WTC11 (cell line): ENCODE results near the gene CSNK1G1.

Experiments used
- ESRRA ChIP-seq: sonication (generic); formaldehyde crosslinking; IDR thresholded peaks from 2 replicates; pipeline ENCODE4 v1.8.1; 2022; ENCODE audit warnings: mild to moderate bottlenecking, missing genetic modification reagents, borderline replicate concordance
- TF ChIP-seq, protein P1 (sequence below): fragments of 200-600 bp; IDR thresholded peaks from 2 replicates; pipeline ENCODE4 v1.8.0; 2022; ENCODE audit warnings: antibody characterized with exemption
- TF ChIP-seq, protein P2 (sequence below): sonication (generic); formaldehyde crosslinking; conservative IDR thresholded peaks from 2 replicates; pipeline ENCODE4 v1.8.1; 2023; ENCODE audit warnings: mild to moderate bottlenecking, low read depth, missing genetic modification reagents, moderate library complexity

DNA sequence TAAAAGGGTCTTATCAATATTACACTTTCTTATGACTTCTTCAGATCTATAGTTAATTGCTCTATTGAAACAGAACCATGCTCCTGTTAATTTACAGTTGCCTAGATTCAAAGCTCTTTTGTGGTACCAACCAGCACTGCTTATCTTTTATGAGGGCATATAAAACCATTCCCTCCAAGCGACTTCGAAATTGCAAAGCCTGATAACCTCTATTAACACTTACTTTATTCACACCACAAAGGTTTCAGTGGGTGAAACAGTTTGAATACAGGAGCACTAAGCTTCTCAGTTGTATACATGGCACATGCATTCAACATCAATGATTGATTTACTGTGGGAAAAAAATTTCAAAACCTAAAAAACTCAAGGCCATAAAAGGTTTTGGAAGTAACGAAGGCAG, 118.3 kb downstream of the CSNK1G1 start:
- TF ChIP-seq ESRRA (CRISPR knock-in tag), result no peak
- TF ChIP-seq, protein P1, sequence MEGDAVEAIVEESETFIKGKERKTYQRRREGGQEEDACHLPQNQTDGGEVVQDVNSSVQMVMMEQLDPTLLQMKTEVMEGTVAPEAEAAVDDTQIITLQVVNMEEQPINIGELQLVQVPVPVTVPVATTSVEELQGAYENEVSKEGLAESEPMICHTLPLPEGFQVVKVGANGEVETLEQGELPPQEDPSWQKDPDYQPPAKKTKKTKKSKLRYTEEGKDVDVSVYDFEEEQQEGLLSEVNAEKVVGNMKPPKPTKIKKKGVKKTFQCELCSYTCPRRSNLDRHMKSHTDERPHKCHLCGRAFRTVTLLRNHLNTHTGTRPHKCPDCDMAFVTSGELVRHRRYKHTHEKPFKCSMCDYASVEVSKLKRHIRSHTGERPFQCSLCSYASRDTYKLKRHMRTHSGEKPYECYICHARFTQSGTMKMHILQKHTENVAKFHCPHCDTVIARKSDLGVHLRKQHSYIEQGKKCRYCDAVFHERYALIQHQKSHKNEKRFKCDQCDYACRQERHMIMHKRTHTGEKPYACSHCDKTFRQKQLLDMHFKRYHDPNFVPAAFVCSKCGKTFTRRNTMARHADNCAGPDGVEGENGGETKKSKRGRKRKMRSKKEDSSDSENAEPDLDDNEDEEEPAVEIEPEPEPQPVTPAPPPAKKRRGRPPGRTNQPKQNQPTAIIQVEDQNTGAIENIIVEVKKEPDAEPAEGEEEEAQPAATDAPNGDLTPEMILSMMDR, result no peak
- TF ChIP-seq, protein P2, sequence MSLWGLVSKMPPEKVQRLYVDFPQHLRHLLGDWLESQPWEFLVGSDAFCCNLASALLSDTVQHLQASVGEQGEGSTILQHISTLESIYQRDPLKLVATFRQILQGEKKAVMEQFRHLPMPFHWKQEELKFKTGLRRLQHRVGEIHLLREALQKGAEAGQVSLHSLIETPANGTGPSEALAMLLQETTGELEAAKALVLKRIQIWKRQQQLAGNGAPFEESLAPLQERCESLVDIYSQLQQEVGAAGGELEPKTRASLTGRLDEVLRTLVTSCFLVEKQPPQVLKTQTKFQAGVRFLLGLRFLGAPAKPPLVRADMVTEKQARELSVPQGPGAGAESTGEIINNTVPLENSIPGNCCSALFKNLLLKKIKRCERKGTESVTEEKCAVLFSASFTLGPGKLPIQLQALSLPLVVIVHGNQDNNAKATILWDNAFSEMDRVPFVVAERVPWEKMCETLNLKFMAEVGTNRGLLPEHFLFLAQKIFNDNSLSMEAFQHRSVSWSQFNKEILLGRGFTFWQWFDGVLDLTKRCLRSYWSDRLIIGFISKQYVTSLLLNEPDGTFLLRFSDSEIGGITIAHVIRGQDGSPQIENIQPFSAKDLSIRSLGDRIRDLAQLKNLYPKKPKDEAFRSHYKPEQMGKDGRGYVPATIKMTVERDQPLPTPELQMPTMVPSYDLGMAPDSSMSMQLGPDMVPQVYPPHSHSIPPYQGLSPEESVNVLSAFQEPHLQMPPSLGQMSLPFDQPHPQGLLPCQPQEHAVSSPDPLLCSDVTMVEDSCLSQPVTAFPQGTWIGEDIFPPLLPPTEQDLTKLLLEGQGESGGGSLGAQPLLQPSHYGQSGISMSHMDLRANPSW, result no peak
